Left lobe of liver (tissue), 1 donor: ENCODE data around the gene ABHD12B. TPM values are rescaled to one million over a fixed set of nuclear protein-coding genes. Genes with fewer than 3 reads are reported as not detected.

Experiments
- total RNA-seq: library from RNA; stranded (reverse); gene quantifications from one replicate; pipeline ENCODE4 v1.2.1, GENCODE V29; 2021
- donor health status: DM: no; HTN: yes; CAD: no.

Gene ABHD12B
- total RNA-seq, 1 donor from 2014 or later, result not detected

Other genes with a start within 250 kb of the ABHD12B start
- 7.7 TPM for gene SAV1, start 203.7 kb upstream of the ABHD12B start, total RNA-seq
- gene NIN, start 40.9 kb upstream of the ABHD12B start, total RNA-seq, result 5.5 TPM
- gene PYGL, start 72.4 kb downstream of the ABHD12B start, total RNA-seq, result 99.1 TPM
- 0.20 TPM for gene TRIM9, start 223.1 kb downstream of the ABHD12B start, total RNA-seq